Spleen (tissue), 7 donors: ENCODE measurements around the gene PLD5.

ENCODE experiments used
- POLR2AphosphoS5 ChIP-seq, 3 donors: sonication (generic); formaldehyde crosslinking; IDR thresholded peaks; one replicate each; pipeline ENCODE4 v1.5.1; 2017; ENCODE audit warnings: antibody characterized with exemption in 3 of 3
- TF ChIP-seq, protein P1 (sequence below), 11 experiments: fragments of 200-600 bp in 7 of 11; fragments of 450-650 bp in 4 of 11; sonication (generic) in 4 of 11; IDR thresholded peaks in 8 of 11; conservative IDR thresholded peaks in 3 of 11; 1 replicate in 7 of 11; 2 replicates in 4 of 11; pipeline versions ENCODE4 v1.4.0 to v1.8.0; 2016 to 2021; ENCODE audit warnings: antibody characterized with exemption in 11 of 11, inconsistent platforms in 4 of 11, mild to moderate bottlenecking in 1 of 11
- donor health status: DM: no; HTN: no; CAD: no; lungs with moderate emphysema.
- donor health status: DM: no; HTN: no; CAD: no.
- donor health status: DM: no; HTN: no; CAD: no.

DNA sequence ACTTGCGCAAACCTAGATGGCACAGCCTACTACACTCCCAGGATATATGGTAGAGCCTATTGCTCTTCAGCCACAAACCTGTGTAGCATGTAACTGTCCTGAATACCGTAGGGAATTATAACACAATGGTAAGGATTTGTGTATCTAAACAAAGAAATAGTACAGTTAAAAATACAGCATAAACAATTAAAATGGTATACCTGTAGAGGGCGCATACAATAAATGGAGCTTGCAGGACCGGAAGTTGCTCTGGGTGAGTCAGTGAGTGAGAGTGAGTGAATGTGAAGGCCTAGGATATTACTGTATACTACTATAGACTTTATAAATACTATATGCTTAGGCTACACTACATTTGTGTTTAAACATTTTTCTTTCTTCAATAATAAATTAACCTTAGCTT is 99.3 kb downstream of the PLD5 start:
- TF ChIP-seq, protein P1, sequence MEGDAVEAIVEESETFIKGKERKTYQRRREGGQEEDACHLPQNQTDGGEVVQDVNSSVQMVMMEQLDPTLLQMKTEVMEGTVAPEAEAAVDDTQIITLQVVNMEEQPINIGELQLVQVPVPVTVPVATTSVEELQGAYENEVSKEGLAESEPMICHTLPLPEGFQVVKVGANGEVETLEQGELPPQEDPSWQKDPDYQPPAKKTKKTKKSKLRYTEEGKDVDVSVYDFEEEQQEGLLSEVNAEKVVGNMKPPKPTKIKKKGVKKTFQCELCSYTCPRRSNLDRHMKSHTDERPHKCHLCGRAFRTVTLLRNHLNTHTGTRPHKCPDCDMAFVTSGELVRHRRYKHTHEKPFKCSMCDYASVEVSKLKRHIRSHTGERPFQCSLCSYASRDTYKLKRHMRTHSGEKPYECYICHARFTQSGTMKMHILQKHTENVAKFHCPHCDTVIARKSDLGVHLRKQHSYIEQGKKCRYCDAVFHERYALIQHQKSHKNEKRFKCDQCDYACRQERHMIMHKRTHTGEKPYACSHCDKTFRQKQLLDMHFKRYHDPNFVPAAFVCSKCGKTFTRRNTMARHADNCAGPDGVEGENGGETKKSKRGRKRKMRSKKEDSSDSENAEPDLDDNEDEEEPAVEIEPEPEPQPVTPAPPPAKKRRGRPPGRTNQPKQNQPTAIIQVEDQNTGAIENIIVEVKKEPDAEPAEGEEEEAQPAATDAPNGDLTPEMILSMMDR (IDR thresholded peaks at IDR 0.05 in 8 of 11, conservative IDR thresholded peaks at IDR 0.05 in 3 of 11), result no peak
- no peak for TF ChIP-seq POLR2AphosphoS5 (IDR thresholded peaks at IDR 0.05)
